GDM1 (cell line): ENCODE data around the gene TP53TG5.

Experiments used
- DNase-seq: peaks from one replicate; lab custom pipeline; 2025; lab: John Stamatoyannopoulos, UW

TP53TG5 gene

DNA sequence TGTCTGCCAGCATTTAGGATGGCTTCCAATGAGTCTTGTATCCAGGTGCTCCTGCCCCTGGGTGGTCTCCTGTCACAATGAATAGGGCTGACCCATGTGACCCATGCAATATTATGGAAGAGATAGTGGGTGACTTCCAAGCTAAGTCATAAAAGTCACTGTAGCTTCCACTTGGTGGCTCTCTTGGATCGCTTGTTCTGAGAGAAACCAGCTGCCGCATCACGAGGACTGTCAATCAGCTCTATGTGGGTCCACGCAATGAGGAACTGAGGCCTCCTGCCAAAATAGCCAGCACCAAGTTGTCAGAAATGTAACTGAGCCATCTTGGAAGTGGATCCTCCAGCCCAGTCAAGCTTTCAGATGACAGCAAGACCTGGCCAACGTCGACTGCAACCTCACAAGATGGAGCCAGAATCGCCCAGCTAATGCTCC, 55.2 kb downstream of the TP53TG5 start:
- DNase-seq = peak; percentile 62
